Retinal pigment epithelial cell (primary cell): ENCODE measurements around the gene PACS1.
"Not testable (repeated sequence)": the region's sequence is repeated elsewhere in the genome, so short reads cannot be mapped to it uniquely, and the experiment has no call there.

Experiments used
- DNase-seq: peaks from one replicate; pipeline ENCODE4 v3.0.0-alpha.2; 2010; ENCODE audit warnings: low read depth
- H3K4me3 ChIP-seq: 2 replicates; pipeline ENCODE4 v1.5.1; 2011; ENCODE audit warnings: mild to moderate bottlenecking, low read length, control low read depth, moderate library complexity
- TF ChIP-seq, protein P1 (sequence below): conservative IDR thresholded peaks from 2 replicates; pipeline ENCODE4 v1.5.1; 2011; ENCODE audit warnings: low read depth, low read length, control low read depth, inconsistent platforms

Gene PACS1

DNA sequence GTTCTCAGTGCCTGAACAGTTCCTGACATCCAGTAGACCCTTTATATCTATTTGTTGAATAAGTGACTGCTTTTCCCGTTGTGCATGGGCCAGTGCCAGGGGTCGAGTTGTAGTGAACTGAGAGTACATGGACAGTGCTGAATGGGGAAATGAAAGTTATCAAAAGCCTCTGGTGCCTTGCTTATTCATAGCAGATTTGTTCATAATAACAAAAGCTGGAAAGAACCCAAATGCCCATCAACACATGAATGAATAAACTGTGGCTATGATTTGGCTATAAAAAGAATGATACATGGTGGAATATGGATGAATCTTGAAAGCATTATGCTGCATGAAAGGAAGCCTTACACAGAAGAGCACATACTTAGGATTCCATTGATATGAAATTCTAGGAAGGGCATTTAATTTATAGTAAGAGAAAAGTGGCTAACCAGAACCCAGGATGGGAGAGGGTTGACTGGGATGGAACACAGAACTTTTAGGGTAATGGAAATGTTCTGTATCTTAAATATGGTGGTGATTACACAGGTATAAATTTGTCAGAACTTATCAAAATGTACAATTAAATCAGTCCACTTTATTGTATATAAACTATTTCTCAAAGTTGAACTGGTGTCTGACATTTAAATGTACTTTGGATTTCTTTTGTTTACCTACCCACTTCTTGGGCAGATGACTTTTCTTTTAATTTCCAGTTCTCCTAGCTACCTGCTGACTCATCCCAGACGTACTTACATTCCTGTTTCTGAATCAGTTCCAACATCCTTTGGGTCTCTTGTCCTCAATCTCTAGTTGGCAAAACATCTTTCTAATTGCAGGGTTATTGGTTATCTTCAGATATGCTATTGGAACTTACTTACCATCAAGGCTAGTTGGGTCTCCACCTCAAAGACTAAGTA, 42.8 kb downstream of the PACS1 start:
- H3K4me3 ChIP-seq = no peak overlapping the region
- TF ChIP-seq, protein P1, sequence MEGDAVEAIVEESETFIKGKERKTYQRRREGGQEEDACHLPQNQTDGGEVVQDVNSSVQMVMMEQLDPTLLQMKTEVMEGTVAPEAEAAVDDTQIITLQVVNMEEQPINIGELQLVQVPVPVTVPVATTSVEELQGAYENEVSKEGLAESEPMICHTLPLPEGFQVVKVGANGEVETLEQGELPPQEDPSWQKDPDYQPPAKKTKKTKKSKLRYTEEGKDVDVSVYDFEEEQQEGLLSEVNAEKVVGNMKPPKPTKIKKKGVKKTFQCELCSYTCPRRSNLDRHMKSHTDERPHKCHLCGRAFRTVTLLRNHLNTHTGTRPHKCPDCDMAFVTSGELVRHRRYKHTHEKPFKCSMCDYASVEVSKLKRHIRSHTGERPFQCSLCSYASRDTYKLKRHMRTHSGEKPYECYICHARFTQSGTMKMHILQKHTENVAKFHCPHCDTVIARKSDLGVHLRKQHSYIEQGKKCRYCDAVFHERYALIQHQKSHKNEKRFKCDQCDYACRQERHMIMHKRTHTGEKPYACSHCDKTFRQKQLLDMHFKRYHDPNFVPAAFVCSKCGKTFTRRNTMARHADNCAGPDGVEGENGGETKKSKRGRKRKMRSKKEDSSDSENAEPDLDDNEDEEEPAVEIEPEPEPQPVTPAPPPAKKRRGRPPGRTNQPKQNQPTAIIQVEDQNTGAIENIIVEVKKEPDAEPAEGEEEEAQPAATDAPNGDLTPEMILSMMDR = no peak
- DNase-seq = no peak

DNA sequence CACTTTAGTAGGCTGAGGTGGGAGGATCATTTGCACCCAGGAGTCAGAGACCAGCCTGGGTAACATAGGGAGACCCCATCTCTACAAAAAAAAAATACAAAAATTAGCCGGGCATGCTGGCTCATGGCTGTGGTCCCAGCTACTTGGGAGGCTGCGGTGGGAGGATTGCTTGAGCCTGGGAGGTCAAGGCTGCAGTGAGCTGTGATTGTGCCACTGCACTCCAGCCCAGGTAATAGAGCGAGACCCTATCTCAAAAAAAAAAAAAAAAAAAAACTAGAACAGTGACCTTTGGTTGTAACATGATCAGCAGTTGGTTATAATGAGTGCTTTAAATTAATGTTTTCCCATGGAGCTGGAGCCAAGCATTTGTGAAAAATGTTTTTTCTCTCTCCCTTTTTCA, 44.9 kb downstream of the PACS1 start:
- not testable (repeated sequence) for DNase-seq, H3K4me3 ChIP-seq

DNA sequence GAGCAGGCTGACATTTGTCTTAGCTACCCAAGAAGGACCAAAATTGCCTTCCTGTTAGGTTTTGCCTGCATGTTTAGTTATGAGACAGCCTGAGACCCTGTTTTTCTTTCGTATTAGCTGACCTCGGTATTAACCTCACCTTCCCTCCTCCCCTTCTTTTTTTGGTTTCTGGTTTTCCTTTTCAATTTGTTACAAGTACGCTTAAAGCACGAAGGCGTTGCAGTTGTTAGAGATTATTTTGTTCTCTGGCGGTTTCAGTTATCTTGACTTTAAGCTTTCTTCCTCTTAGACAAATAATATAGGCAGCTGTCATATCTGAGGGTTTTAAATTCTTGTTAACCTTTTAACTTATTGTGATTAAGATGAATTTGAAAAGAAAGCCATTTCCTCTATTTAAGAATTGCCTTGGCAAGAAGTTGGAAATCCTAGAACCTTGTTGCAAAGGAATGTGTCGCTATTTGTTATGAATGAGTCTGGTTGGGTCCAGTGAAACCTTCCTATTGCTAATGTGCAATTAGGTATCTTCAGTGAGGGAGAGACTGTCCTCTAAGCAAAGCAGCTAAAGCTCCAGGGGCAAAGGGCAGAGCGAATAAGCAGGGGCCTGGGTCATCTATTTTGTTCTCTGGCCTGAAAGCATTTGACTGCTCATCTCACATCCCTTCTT, 45.7 kb downstream of the PACS1 start:
- no peak for DNase-seq
- TF ChIP-seq, protein P1 = no peak
- H3K4me3 ChIP-seq = no peak overlapping the region

DNA sequence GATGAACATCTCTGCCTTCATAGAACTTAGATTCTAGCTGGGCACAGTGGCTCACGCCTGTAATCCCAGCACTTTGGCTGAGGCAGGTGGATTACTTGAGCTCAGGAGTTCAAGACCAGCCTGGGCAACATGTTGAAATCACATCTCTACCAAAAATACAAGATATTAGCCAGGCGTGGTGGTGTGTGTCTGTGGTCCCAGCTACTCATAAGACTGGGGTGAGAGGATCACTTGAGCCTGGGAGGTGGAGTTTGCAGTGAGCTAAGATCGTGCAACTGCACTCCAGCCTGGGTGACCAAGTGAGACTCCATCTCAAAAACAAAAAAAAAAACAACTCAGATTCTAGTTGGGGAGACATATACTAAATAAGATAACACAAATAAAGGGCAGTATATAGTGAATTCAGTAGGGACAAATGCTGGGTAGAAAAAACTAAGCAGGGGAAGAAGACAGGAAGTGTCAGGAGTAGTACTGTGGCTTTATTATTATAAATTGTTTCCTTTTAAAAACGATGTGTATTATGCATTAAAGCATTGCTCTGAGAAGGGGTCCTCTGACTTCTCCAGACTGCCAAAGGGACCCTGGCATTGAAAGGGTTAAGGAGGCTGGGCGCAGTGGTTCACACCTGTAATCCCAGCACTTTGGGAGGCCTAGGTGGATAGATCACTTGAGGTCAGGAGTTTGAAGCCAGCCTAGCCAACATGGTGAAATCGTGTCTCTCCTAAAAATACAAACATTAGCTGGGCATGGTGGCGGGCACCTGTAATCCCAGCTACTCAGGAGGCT, 46.7 kb downstream of the PACS1 start:
- no peak for DNase-seq
- TF ChIP-seq, protein P1 = no peak
- H3K4me3 ChIP-seq = no peak overlapping the region

DNA sequence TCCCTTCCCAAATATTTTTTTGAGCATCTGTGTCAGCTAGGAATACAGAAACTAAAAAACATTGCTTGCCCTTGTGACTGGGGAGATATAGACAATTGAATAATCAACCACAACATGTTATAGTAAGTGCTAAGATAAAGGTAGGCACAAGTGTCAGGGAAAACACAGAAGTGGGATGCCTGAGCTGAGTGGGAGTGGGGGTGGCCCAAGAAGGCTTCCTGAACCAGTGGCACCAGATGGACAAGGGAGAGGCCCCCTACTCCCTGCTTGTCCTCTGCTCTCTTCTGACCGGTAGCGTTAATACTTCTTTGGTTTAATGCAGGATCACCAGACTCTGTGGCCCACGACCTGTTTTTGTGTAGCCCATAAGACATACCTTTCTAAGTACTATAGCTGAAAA, 48.8 kb downstream of the PACS1 start:
- no peak for DNase-seq
- TF ChIP-seq, protein P1 = no peak
- no peak overlapping the region for H3K4me3 ChIP-seq

DNA sequence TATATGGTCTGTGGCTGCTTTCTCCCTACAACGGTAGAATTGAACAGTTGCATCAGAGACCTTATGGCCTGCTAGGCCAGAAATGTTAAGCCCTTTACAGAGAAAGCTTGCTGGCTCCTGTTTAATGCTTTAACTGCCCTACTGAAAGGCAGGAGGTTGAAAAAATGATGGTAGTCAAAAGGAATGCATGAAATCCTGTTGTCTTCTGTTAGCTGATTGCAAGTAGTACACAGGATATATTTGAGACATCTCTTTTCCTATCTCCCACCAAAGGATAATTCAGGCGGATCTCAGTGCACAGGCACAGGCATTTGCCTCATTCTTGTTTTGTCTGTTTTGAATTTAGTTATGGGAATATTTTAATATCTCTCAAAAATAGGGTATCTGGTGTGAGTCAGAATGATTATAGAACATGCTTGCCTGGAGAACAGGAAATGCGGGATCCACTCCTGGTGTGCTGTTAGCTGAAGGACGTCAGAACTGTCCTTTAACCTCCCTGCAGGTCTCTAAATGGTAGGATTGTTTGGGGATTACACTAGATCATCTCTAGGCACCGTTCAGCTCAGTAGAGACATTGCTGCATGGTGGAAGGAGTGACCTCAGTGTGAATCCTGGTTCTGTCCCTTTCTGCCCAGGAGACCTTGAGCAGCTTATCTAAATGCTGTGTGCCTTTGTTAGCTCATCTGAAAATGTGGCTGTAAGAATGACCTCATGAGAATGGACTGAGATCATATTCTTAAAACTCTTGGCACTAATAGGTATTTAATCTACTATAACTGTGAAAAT, 49.5 kb downstream of the PACS1 start:
- no peak overlapping the region for H3K4me3 ChIP-seq
- peak; percentile 52 for DNase-seq
- TF ChIP-seq, protein P1 = no peak
